KOPT-K1 (cell line): ENCODE data around the gene SPOCK2.

ENCODE experiments used
- H3K27ac ChIP-seq: fragments of 200-600 bp; sonication (generic); 2 replicates; pipeline ENCODE4 v1.5.1; 2016; ENCODE audit warnings: antibody characterized with exemption, mild to moderate bottlenecking, low read depth, low read length; ENCODE audit not compliant: poor library complexity, severe bottlenecking
- H3K36me3 ChIP-seq: fragments of 200-600 bp; sonication (generic); 2 replicates; pipeline ENCODE4 v1.5.1; 2017; ENCODE audit warnings: antibody characterized with exemption, mild to moderate bottlenecking, low read length, moderate library complexity; ENCODE audit not compliant: insufficient read depth
- H3K9me3 ChIP-seq: fragments of 200-600 bp; sonication (generic); 2 replicates; pipeline ENCODE4 v1.5.1; 2017; ENCODE audit warnings: antibody characterized with exemption, low read length, mild to moderate bottlenecking; ENCODE audit not compliant: insufficient read depth, poor library complexity, severe bottlenecking

The SPOCK2 gene

DNA sequence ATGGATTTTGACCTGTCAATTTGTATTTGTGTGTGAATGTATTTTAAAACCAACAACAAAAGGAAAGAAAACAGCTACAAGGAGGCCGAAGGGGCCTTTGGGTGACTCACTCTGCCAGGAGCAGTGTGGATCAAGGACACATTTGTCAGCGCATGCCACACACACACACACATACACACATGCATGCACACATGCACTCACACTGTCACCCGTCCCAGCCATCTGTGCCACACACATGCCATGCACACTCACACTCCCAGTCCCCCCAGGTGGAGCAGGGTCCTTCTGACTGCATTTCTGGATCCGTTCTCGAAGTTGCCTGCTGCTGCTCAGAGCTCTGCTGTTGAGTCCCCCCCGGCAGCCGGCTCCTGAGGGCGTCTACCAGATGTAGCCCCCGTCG is 26.0 kb downstream of the SPOCK2 start:
- Histone ChIP-seq H3K9me3 (no peaks in the 10 kb centered on the region), H3K36me3 (no peaks in the 10 kb centered on the region), H3K27ac (no peak overlapping the region)

DNA sequence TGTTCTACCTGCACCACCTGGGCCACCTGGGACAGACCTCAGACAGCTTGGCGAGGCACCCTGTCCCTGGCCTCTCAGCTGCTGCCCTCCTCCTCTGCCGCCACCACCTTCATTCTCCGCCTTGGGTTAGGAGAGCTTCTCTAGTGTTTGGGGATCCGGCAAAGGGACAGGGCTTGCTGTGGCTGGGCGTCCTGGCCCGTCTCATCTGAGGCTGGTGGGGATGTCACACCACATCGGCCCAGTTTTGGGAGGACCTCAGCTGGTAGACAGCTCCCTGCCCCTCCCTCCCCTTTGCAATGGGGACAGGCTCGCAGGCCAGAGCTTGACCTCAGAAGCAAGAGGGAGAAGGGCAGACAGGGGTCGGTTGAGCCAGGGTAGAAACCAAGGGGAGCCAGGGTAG is 26.4 kb downstream of the SPOCK2 start:
- Histone ChIP-seq H3K27ac (no peak overlapping the region), H3K9me3 (no peaks in the 10 kb centered on the region), H3K36me3 (no peaks in the 10 kb centered on the region)

DNA sequence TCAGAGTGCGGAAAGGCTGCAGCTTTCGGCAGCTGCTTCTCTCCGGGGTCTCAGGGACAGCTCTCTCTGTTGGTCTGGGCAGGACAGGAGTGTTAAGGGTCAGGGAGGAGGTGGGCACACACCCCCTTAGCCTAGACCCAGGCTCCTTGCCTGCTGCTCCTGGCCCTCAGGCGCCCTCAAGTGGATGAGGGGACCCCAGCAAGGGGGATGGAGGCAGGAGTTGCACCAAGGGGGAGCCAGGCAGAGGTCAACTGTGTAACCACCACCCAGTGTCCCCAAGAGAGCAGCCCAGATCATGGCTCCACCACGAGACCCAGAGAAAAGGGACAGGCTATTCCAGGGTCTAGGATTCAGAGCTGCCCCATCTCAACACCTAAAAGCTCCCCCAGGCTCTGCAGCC is 26.9 kb downstream of the SPOCK2 start:
- Histone ChIP-seq H3K36me3 (no peaks in the 10 kb centered on the region), H3K27ac (no peak overlapping the region), H3K9me3 (no peaks in the 10 kb centered on the region)

DNA sequence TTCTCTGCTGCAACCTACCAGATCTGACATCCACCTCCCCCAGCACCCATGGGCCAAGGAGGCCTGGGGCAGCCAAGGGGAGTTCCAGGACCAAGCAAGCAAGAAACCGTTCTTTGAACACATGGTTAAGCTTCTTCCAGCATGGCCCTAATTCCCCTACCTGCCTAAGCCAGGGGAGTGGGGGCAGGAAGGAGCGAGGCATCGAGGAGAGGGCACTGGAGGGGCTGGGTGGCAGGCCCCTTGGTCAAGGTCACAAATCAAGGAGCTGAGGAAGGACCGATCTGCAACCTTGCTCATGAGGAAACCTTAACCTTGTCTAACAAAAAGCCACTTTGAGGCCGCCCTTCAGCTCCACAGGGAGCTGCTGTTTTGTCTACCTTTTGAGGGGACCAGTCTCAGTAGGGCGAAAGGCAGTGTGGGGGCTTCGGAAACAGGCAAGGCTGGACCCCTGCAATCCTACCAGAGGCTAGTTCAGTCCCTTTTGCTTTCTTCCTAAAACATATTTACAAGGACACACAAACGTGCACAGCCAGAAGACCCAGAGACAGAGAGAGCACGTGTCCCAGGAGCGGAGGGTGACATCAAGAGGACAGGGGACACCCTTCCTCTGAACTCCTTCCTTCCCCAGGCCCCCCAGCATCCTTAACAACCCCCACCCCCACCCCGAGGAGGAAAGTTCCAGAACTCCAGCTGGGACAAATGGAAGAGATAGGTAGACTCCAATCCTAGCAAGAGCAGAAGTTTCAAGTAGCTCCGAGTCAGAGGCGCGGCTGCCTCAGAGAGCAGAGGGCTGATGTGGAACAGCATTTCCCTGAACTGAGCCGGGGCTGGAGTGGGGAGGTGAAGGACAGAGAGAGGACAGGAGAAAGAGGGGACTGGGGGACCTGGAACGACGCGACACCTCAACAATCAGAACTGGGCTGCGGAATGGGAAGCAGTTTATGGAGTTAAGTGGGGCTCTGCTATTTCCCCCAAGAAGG is 28.2 kb downstream of the SPOCK2 start:
- H3K27ac ChIP-seq: no peak overlapping the region
- no peaks in the 10 kb centered on the region for H3K36me3 ChIP-seq
- H3K9me3 ChIP-seq: no peaks in the 10 kb centered on the region

GRCh38 chr10:72058989-72059842 is 29.1 kb downstream of the SPOCK2 start:
- no peak overlapping the region for H3K27ac ChIP-seq
- no peaks in the 10 kb centered on the region for H3K36me3 ChIP-seq
- H3K9me3 ChIP-seq: no peaks in the 10 kb centered on the region

GRCh38 chr10:72058347-72058898 is 29.9 kb downstream of the SPOCK2 start:
- Histone ChIP-seq H3K9me3 (no peaks in the 10 kb centered on the region), H3K36me3 (no peaks in the 10 kb centered on the region), H3K27ac (no peak overlapping the region)

- H3K27ac ChIP-seq: no peak overlapping the region
Observed at GRCh38 chr10:72056932-72057751, 31.2 kb downstream of the SPOCK2 start.

DNA sequence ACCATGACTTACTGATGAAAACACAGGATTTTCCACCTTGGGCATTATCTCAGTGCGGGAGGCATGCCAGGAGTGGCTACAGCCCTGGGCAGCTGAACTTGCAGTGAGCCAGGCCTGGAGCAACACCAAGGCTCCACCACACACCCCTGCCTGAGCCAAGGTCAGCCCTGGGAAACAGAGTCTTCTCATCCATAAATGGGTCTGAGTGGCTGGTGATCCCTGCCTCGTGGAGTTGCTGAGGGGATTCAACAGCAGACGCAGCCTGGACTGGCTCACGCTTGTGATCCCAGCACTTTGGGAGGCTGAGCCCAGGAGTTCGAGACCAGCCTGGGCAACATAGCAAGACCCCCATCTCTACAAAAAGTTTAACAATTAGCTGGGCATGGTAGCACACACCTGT is 32.2 kb downstream of the SPOCK2 start:
- no peaks in the 10 kb centered on the region for H3K9me3 ChIP-seq
- no peak overlapping the region for H3K27ac ChIP-seq
- no peaks in the 10 kb centered on the region for H3K36me3 ChIP-seq

More at GRCh38 chr10:72056932-72057751, 31.2 kb downstream of the SPOCK2 start:
- Histone ChIP-seq H3K36me3 (no peaks in the 10 kb centered on the region), H3K9me3 (no peaks in the 10 kb centered on the region)

GRCh38 chr10:72053690-72054089 is 34.7 kb downstream of the SPOCK2 start:
- no peak overlapping the region for H3K27ac ChIP-seq
- H3K9me3 ChIP-seq: peaks cover 5% of the 10 kb centered on the region
- no peaks in the 10 kb centered on the region for H3K36me3 ChIP-seq

GRCh38 chr10:72050873-72051272 is 37.5 kb downstream of the SPOCK2 start:
- no peak overlapping the region for H3K27ac ChIP-seq
- no peaks in the 10 kb centered on the region for H3K36me3 ChIP-seq
- peaks cover 5% of the 10 kb centered on the region for H3K9me3 ChIP-seq

DNA sequence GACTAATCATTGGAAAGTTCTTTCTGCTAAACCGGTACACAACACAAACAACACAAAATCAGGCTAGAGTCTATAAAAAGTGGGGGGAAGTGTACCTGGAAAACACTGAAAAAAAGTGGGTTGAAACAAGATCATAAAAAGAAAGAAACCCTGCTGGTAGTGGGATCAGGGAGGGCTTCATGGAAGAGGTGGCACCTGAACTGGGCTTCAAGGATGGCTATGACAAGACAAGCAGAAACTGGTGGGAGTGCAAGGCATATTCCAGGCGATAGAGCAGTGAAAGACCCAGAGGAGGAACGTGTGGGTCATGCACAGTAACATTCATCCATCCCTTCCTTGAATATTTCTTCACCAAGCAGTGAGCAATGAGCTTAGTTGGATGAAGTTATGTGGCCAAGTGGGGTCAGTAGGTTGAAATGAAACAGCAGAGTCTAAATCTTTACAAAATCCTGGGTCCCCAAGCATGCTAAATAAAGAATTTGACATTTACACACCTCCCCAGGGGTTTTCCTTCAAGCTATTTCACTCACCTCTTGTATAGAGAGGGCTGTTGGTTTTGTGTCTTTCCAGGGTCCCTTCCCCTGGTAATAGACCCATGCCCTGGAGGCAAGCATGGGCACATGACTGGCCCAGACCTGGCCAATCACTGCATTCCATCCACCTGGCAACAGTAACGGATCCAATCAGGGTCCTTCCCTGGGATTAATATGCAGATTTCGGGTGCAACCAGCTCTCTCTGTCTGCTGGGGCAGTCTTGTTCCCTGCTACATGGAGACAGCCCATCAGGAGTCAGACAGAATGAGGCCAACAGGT is 38.2 kb downstream of the SPOCK2 start:
- no peaks in the 10 kb centered on the region for H3K36me3 ChIP-seq
- H3K27ac ChIP-seq: no peak overlapping the region
- peaks cover 5% of the 10 kb centered on the region for H3K9me3 ChIP-seq

- Histone ChIP-seq H3K27ac (no peak overlapping the region), H3K9me3 (peaks cover 5% of the 10 kb centered on the region), H3K36me3 (no peaks in the 10 kb centered on the region)
Observed at GRCh38 chr10:72049472-72049871, 38.9 kb downstream of the SPOCK2 start.

DNA sequence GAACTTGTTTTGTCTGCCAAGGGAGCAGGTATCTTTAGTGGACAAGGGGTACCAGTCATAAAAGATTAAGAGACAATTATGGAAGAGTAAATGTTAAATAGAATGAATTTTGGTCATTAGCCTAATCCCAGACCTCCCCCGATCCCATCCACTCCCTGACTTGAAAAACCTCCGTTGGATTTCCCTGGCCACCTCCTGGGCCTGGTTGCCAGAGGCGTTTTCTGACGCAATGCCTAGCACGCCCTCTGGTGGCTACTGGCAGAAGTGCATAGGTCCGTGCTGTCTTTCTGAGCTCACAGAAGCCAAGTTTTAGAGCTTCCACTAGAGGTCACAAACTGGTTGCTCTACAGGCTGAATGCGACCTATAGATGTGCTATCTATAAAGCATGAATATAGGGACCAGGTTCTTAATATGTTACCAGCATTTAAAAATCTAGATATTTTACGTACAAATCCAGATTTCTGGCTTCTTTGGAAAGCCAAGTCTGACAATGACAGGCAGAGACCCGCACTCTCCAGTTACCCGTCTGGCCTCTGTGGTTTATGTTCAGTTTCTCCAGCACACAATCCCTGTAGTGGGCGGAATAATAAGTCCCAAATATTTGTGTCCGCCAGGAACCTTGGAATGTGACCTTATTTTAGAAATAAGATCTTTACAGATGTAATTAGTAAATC is 39.8 kb downstream of the SPOCK2 start:
- H3K9me3 ChIP-seq: peaks cover 5% of the 10 kb centered on the region
- no peaks in the 10 kb centered on the region for H3K36me3 ChIP-seq
- H3K27ac ChIP-seq: no peak overlapping the region
